OCI-LY3 (cell line): Measurements from ENCODE around the gene ALG3.

Experiments used
- EZH2phosphoT487 ChIP-seq: fragments of 200-600 bp; shearing (Covaris generic); IDR thresholded peaks from 2 replicates; pipeline ENCODE4 v1.6.1; 2018; ENCODE audit warnings: antibody characterized with exemption, mixed run types, low read depth
- TF ChIP-seq, protein P1 (sequence below): fragments of 200-600, 300-600 bp; sonication (generic); IDR thresholded peaks from 2 replicates; pipeline ENCODE4 v1.5.1; 2014; ENCODE audit warnings: antibody characterized with exemption, low read length, low read depth

DNA sequence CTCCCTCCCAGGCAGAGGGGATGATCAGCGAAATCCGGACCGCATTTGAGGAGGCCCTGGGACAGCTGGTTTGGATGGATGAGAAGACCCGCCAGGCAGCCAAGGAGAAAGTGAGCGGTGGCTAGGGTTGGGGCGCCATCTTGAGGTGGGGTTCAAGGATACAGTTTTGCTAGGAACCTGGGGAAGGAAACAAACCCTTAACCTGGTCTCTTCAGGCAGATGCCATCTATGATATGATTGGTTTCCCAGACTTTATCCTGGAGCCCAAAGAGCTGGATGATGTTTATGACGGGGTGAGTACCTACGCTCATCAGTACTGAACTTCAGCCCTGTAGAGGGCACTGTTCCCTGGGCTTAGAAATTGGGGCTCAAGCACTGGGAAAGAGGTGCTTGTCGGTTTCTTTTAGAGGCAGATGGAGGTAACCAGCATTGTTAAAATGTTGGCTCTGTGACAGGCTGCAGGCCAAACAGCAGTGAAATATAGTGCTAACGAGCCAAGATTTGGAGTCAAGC is 40.7 kb upstream of the ALG3 start:
- TF ChIP-seq, protein P1, sequence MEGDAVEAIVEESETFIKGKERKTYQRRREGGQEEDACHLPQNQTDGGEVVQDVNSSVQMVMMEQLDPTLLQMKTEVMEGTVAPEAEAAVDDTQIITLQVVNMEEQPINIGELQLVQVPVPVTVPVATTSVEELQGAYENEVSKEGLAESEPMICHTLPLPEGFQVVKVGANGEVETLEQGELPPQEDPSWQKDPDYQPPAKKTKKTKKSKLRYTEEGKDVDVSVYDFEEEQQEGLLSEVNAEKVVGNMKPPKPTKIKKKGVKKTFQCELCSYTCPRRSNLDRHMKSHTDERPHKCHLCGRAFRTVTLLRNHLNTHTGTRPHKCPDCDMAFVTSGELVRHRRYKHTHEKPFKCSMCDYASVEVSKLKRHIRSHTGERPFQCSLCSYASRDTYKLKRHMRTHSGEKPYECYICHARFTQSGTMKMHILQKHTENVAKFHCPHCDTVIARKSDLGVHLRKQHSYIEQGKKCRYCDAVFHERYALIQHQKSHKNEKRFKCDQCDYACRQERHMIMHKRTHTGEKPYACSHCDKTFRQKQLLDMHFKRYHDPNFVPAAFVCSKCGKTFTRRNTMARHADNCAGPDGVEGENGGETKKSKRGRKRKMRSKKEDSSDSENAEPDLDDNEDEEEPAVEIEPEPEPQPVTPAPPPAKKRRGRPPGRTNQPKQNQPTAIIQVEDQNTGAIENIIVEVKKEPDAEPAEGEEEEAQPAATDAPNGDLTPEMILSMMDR: peak; percentile 97
- no peak for TF ChIP-seq EZH2phosphoT487
